Posterior cingulate gyrus (tissue), 11 donors: ENCODE results near the gene ANKRD11.
A peak's percentile ranks its signal among the peaks of the same experiment; 100 is the strongest.

Experiments
- DNase-seq, 10 donors: peaks; one replicate each; pipeline versions ENCODE4 v3.0.0 to v3.0.0-alpha.2; 2020 to 2021; ENCODE audit warnings: mixed read lengths in 3 of 10
- intact Hi-C: fragments of 100-400 bp; cut with DNase I; formaldehyde crosslinking; loops from one replicate; pipeline ENCODE4 v1.15.1; 2023

The ANKRD11 gene

GRCh38 chr16:89360760-89361435 is 129.5 kb downstream of the ANKRD11 start:
- intact Hi-C loops, result no loop called here
- peak in 2 of 10 donors; percentile 13 to 62 for DNase-seq

- intact Hi-C loops, result no loop called here
- DNase-seq, result peak in 4 of 10 donors; percentile 13 to 88 (median 58)
These were observed 130.9 kb downstream of the ANKRD11 start for GRCh38 chr16:89359264-89360147.

GRCh38 chr16:89358030-89359005 is 132.0 kb downstream of the ANKRD11 start:
- DNase-seq, result peak in 2 of 10 donors; percentile 15 to 82
- intact Hi-C loops, result no loop called here

- intact Hi-C loops, result no loop called here
- DNase-seq, result peak in 9 of 10 donors; percentile 49 to 95 (median 64)
These were observed 133.1 kb downstream of the ANKRD11 start for GRCh38 chr16:89357055-89357816.

- intact Hi-C loops, result no loop called here
- peak in 2 of 10 donors; percentile 7 to 58 for DNase-seq
These were observed 134.7 kb downstream of the ANKRD11 start for GRCh38 chr16:89355686-89356085.

GRCh38 chr16:89355007-89355406 is 135.4 kb downstream of the ANKRD11 start:
- intact Hi-C loops, result no loop called here

GRCh38 chr16:89354325-89354724 is 136.0 kb downstream of the ANKRD11 start:
- intact Hi-C loops, result loop anchor here (5.0 kb wide), 1 partner anchor 33 kb away; no protein-coding TSS in a partner anchor
- peak in 1 of 10 donors; percentile 59 for DNase-seq

More at GRCh38 chr16:89355007-89355406, 135.4 kb downstream of the ANKRD11 start:
- DNase-seq, result peak in 1 of 10 donors; percentile 66

- intact Hi-C loops, result loop anchor here (5.0 kb wide), 1 partner anchor 35 kb away; no protein-coding TSS in a partner anchor
- peak in 1 of 10 donors; percentile 68 for DNase-seq
These were observed 138.2 kb downstream of the ANKRD11 start for GRCh38 chr16:89352091-89352681.

- no peak for DNase-seq
- intact Hi-C loops, result loop anchor here (5.0 kb wide), 1 partner anchor 36 kb away; no protein-coding TSS in a partner anchor
These were observed 138.7 kb downstream of the ANKRD11 start for GRCh38 chr16:89351645-89352044.

- intact Hi-C loops, result loop anchor here (5.0 kb wide), 1 partner anchor 36 kb away; no protein-coding TSS in a partner anchor
- DNase-seq, result peak in 2 of 10 donors; percentile 63 to 88
These were observed 139.5 kb downstream of the ANKRD11 start for GRCh38 chr16:89350701-89351380.

GRCh38 chr16:89349947-89350633 is 140.3 kb downstream of the ANKRD11 start:
- intact Hi-C loops, result loop anchor here (5.0 kb wide), 1 partner anchor 37 kb away; no protein-coding TSS in a partner anchor
- peak in 1 of 10 donors; percentile 7 for DNase-seq

GRCh38 chr16:89347807-89348206 is 142.6 kb downstream of the ANKRD11 start:
- intact Hi-C loops, result no loop called here
- DNase-seq, result peak in 2 of 10 donors; percentile 3 to 52

GRCh38 chr16:89346869-89347268 is 143.5 kb downstream of the ANKRD11 start:
- intact Hi-C loops, result no loop called here
- peak in 2 of 10 donors; percentile 52 to 77 for DNase-seq

GRCh38 chr16:89345642-89346150 is 144.7 kb downstream of the ANKRD11 start:
- peak in 1 of 10 donors; percentile 50 for DNase-seq
- intact Hi-C loops, result no loop called here

GRCh38 chr16:89344846-89345611 is 145.3 kb downstream of the ANKRD11 start:
- intact Hi-C loops, result no loop called here
- peak in 2 of 10 donors; percentile 60 to 84 for DNase-seq

GRCh38 chr16:89344458-89344834 is 145.9 kb downstream of the ANKRD11 start:
- intact Hi-C loops, result no loop called here
- peak in 2 of 10 donors; percentile 70 to 75 for DNase-seq
